ENCODE measurements around the gene OR2M3.
"Not testable (repeated sequence)": the region's sequence is repeated elsewhere in the genome, so short reads cannot be mapped to it uniquely, and the experiment has no call there.

OR2M3 gene, protein sequence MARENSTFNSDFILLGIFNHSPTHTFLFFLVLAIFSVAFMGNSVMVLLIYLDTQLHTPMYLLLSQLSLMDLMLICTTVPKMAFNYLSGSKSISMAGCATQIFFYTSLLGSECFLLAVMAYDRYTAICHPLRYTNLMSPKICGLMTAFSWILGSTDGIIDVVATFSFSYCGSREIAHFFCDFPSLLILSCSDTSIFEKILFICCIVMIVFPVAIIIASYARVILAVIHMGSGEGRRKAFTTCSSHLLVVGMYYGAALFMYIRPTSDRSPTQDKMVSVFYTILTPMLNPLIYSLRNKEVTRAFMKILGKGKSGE

DNA sequence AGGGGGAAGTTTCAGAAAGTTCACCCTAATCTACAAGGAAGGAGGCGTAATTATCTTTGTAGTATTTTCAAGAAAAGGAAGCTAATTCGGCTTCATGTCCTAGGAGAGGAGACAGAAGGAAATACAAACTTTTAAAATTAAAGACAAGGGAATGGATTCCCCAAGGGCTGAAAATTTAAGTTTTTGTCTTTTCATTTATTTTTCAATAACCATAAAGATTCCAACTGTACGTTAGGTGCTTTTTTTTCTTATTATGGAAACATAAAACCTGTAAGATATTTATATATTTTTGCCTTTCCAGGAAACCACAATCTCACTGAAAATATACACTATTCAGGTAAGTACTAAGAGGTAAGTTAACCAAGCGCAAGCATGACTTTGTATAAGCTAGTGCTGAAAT is at the start of gene OR2M3:
OR2M3 (plus strand) TSS at position 301 of the 400 bp plus-strand sequence. CDS start 5,803 bp downstream, outside the sequence.
- no peak for DNase-seq (ENCODE audit: low read depth)

GRCh38 chr1:248152056-248152827 is 44.8 kb upstream of the OR2M3 start:
- DNase-seq (ENCODE audit: low read depth) = no peak

GRCh38 chr1:248155927-248156326 is 41.1 kb upstream of the OR2M3 start:
- DNase-seq (ENCODE audit: low read depth) = no peak

GRCh38 chr1:248158758-248159157 is 38.3 kb upstream of the OR2M3 start:
- no peak for DNase-seq (ENCODE audit: low read depth)

DNA sequence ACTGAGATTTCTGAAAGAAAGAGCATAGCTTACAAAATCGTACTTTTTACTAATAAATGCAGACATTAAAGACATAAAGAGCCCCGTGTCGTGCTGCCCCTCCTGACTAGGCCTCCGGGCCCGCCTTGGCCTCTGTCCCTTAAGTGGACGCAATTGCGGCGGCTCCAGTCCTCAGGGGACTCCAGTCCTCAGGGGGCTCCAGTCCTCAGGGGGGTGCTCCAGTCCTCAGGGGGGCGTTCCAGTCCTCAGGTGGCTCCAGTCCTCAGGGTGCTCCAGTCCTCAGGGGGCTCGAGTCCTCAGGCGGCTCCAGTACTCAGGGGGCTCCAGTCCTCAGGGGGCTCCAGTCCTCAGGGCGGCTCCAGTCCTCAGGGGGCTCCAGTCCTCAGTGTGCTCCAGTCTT is 33.0 kb upstream of the OR2M3 start:
- DNase-seq (ENCODE audit: low read depth) = no peak

GRCh38 chr1:248165186-248165585 is 31.9 kb upstream of the OR2M3 start:
- DNase-seq (ENCODE audit: low read depth) = no peak

DNA sequence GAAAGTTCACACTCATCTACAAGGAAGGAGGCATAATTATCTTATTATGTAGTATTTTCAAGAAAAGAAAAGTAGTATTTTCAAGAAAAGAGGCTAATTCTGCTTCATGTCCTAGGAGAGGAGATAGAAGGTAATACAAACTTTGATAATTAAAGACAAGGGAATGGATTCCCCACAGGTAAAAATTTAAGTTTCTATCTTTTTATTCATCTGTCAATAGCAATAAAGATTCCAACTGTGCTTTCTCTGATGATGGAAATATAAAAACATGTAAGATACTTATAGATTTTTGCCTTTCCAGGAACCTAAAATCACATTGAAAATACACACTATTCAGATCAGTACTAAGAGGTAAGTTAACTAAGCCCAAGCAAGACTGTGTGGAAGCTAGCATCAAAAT is 22.5 kb upstream of the OR2M3 start, which contains the start of gene OR2M2:
OR2M2 (plus strand) TSS at position 301 of the 400 bp plus-strand sequence. CDS start 5,165 bp downstream, outside the sequence.
- no peak for DNase-seq (ENCODE audit: low read depth)

- no peak for DNase-seq (ENCODE audit: low read depth)
Observed at GRCh38 chr1:248183996-248184395, 13.1 kb upstream of the OR2M3 start.

DNA sequence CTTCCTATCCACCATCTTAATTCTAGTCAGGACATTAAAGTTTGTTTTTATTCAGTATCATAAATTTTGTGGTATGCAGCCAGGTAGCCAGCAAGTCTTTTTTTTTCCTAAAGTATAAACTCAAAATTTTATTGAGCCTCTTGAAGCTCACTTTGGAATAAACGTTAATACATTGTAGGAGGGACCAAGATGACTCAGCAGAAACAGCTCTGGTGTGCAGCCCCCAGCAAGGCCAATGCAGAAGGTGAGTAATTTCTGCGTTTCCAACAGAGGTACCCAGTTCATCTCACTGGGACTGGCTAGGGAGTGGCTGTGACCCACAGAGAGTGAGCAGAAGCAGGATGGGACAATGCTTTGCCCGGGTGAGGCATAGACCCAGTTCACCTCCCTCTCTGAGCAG is 9.7 kb upstream of the OR2M3 start:
- DNase-seq (ENCODE audit: low read depth) = no peak

GRCh38 chr1:248189026-248189425 is 8.0 kb upstream of the OR2M3 start:
- DNase-seq (ENCODE audit: low read depth) = no peak

- no peak for DNase-seq (ENCODE audit: low read depth)
Observed at GRCh38 chr1:248194117-248194516, 2.9 kb upstream of the OR2M3 start.

- no peak for DNase-seq (ENCODE audit: low read depth)
Observed at GRCh38 chr1:248215880-248216279, 18.8 kb downstream of the OR2M3 start.

DNA sequence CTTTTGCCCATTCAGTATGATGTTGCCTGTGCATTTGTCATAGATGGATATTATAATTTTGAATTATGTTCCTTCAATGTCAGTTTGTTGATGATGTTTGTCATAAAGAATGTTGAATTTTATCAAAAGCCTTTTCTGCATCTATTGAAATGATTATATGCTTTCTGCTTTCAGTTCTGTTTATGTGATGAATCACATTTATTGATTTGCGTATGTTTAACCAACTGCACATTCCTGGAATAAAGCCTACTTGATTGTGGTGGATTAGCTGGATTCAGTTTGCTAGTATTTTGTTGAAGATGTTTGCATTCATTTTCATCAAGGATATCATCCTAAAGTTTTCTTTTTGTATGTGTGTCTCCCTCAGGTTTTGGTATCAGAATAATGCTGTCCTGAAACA is 28.5 kb downstream of the OR2M3 start:
- DNase-seq (ENCODE audit: low read depth) = no peak

DNA sequence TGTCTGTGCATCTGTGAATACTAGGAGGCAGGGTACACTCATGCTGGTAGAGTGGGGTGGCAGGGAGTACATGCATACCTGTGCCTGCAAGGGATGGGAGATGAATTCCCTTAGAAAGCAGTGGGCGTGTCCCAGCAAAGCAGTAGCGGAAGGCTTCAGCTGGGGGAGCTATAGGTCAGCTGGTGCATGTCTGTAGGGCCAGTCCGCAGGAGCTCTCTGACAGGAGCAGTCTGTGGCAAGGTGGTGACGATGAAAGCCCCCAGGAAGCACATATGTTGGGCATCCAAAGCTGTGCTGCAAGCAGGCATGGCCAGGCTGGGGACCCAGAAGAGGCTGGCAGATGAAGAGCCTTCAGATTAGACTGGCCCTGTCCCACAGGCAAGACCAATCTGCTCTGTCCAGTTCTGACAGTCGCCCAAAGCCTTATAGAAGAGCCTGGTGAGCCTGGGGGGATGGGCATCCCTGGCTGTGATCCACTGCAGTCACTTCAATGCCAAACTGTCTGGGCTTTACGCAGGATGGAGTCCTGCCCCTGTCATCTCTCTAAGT is 32.4 kb downstream of the OR2M3 start:
- DNase-seq (ENCODE audit: low read depth) = no peak

DNA sequence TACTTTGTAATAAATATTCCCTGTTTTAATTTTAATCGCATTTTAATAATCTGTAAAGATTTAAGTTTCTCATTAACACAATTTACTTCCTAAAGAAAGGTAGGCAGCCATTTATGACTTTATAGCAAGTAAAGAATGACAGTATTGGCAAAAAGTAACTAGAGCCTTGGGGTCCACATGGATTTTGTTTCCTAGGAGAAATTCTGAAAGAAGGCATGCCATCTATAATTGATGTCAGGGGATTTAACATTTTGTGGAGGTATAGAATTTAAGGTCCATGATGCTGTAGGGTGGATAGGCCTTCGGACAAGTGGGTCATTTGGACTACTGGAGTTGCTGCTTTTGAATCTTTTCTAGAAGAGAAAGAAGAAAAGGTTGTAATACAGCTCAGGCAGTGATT is 34.1 kb downstream of the OR2M3 start, which contains the start of gene OR2M4:
OR2M4 (plus strand) TSS at position 301 of the 400 bp plus-strand sequence. CDS start 7,512 bp downstream, outside the sequence.
- no peak for DNase-seq (ENCODE audit: low read depth)

DNA sequence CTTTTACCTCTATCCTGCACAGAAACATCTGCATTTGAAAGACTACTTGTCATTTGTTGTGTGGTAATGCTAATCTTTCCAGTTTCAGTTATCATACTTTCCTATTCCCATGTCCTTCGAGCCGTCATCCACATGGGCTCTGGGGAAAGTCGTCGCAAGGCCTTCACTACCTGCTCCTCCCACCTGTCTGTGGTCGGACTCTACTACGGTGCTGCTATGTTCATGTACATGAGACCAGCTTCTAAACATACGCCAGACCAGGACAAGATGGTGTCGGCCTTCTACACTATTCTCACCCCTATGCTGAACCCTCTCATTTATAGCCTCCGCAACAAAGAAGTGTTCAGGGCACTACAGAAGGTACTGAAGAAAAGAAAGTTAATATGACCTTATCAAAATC is 42.4 kb downstream of the OR2M3 start:
- DNase-seq (ENCODE audit: low read depth) = no peak

DNA sequence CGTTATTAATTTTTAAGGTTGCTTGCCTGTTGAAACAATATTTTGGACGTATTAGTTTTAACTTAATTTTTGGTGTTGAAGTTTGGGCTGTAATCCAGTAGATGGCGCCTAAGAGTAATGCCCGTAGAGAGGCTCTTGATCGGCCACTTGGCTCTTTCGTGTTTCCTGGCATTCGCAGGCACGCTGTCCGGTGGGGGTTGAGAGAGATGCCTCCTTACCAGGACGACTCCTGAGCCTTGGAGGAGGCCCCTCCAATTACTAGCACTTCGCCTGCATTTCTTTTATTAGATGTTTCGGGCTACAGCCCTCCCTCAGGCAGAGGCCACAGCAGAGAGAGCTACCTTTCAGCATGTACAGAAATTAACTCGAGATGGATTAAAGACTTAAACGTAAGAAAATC is 46.1 kb downstream of the OR2M3 start:
- no peak for DNase-seq (ENCODE audit: low read depth)

GRCh38 chr1:248259309-248259708 is 62.2 kb downstream of the OR2M3 start:
- not testable (repeated sequence) for DNase-seq (ENCODE audit: low read depth)

Measured in activated T-helper 9 cell treated with anti-CD3 and anti-CD28 coated beads, Interleukin-2, amount 50 U/mL, for 16 hours (primary cell).